ENCODE measurements around the gene CD14. TPM values are rescaled to one million over a fixed set of nuclear protein-coding genes. Genes with fewer than 3 reads are reported as not detected.
A peak's percentile ranks its signal among the peaks of the same experiment; 100 is the strongest.

CD14 gene
- total RNA-seq, 2 experiments from 2014 or later: 0.76 to 1.0 TPM

DNA sequence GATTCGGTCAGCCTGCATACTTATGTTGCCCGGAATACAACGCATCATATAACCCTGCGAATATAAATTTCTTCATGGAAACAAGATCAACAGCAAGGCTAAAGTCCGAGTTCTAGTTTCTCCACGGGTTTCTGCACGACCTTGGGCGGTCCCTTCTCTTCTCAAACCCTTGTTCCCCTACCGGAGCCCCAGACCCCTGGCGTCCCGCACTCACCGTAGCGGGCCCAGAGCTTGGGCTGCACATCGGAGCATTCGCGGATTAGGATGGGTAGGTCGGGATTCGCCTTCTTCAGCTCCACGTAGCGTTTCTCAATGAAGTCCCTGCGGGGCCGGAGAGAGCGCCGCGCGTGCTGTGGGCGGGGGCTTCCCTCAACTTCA lies 14.1 kb upstream of the CD14 start:
- Histone ChIP-seq H4K20me1 (ENCODE audit: insufficient read depth, low read length) (0 out of 2 replicates have a peak, but pooled peaks cover 5% of the 10 kb centered on the region), H3K4me2 (ENCODE audit: low read length) (peak overlapping the region; percentile 74), H3K9me2 (ENCODE audit: insufficient read depth, low read length) (no peaks in the 10 kb centered on the region), H2AFZ (ENCODE audit: low read length) (peak overlapping the region; percentile 66; the same call in 1 of the 2 replicates), H3K36me3 (ENCODE audit: insufficient read depth, low read length) (peaks cover 71% of the 10 kb centered on the region), H3K79me2 (ENCODE audit: insufficient read depth, low read depth, low read length) (peaks cover 30% of the 10 kb centered on the region), H3K4me3 (ENCODE audit: low read depth, low read length, poor library complexity, severe bottlenecking) (peak overlapping the region; percentile 89), H3K27ac (ENCODE audit: low read depth, low read length, poor library complexity, severe bottlenecking) (peak overlapping the region; percentile 47), H3K4me1 (ENCODE audit: insufficient read depth, low read length, poor library complexity, severe bottlenecking) (peaks cover 11% of the 10 kb centered on the region), H3K9me3 (ENCODE audit: low read length) (no peaks in the 10 kb centered on the region)
- no peak for TF ChIP-seq EZH2phosphoT487 (IDR thresholded peaks at IDR 0.05; ENCODE audit: borderline replicate concordance, low read depth, low read length)
- TF ChIP-seq, protein P1, sequence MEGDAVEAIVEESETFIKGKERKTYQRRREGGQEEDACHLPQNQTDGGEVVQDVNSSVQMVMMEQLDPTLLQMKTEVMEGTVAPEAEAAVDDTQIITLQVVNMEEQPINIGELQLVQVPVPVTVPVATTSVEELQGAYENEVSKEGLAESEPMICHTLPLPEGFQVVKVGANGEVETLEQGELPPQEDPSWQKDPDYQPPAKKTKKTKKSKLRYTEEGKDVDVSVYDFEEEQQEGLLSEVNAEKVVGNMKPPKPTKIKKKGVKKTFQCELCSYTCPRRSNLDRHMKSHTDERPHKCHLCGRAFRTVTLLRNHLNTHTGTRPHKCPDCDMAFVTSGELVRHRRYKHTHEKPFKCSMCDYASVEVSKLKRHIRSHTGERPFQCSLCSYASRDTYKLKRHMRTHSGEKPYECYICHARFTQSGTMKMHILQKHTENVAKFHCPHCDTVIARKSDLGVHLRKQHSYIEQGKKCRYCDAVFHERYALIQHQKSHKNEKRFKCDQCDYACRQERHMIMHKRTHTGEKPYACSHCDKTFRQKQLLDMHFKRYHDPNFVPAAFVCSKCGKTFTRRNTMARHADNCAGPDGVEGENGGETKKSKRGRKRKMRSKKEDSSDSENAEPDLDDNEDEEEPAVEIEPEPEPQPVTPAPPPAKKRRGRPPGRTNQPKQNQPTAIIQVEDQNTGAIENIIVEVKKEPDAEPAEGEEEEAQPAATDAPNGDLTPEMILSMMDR (conservative IDR thresholded peaks at IDR 0.05; ENCODE audit: low read length): no peak
- no TSS peak for BruUV-seq (replicated peaks)
- no peak for DNase-seq (ENCODE audit: low spot score)
- ChIA-PET CTCF (ENCODE audit: unreplicated experiment) (interaction anchor here (0.9 to 1.0 kb wide), 2 partner anchors 8 to 473 kb away, joined by 3 read pairs; partner anchors contain the start of genes CYSTM1 and TMCO6), POLR2A (interaction anchor here (0.6 to 1.8 kb wide), 11 partner anchors 8 to 291 kb away, joined by 3 to 9 read pairs (median 4); partner anchors contain the start of genes ANKHD1, HARS1, HARS2 and TMCO6)
- intact Hi-C loops (cut with micrococcal nuclease; ENCODE audit: unreplicated experiment): no loop called here

DNA sequence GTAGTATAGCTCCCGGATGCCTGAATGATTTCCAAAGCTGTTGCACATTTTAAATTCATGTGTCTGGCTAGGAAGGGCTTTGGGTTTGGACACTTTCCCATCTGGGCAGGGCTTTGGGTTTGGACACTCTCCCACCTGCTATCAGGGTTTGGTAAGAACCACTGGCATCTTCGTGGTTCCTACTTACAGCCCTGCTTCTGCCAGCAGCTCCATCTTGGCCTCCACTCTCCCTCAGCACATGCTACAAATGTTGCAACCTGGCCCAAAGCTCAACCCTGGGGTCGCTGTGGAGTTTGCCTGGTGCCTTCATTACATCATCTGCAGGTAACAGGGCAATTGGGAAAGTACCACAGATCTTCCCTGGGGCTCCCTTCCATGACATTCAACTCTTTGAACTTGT lies 9.7 kb upstream of the CD14 start:
- CTCF ChIA-PET (ENCODE audit: unreplicated experiment): interaction anchor here (0.8 kb wide), 1 partner anchor 49 kb away, joined by 3 read pairs; the partner anchor contains the start of genes HARS1 and HARS2
- POLR2A ChIA-PET: interaction anchor here (0.6 to 1.5 kb wide), 3 partner anchors 38 to 1347 kb away, joined by 3 read pairs; no protein-coding TSS in a partner anchor
- intact Hi-C loops (cut with micrococcal nuclease; ENCODE audit: unreplicated experiment): no loop called here

More for the DNA sequence above, 9.7 kb upstream of the CD14 start:
- TF ChIP-seq, protein P1 (conservative IDR thresholded peaks at IDR 0.05; ENCODE audit: low read length): no peak
- TF ChIP-seq EZH2phosphoT487 (IDR thresholded peaks at IDR 0.05; ENCODE audit: borderline replicate concordance, low read depth, low read length): no peak
- Histone ChIP-seq H3K36me3 (ENCODE audit: insufficient read depth, low read length) (peaks cover 51% of the 10 kb centered on the region), H3K9me3 (ENCODE audit: low read length) (no peaks in the 10 kb centered on the region), H3K4me3 (ENCODE audit: low read depth, low read length, poor library complexity, severe bottlenecking) (no peak overlapping the region), H3K9me2 (ENCODE audit: insufficient read depth, low read length) (no peaks in the 10 kb centered on the region), H3K79me2 (ENCODE audit: insufficient read depth, low read depth, low read length) (peaks cover 27% of the 10 kb centered on the region; the same call in 1 of the 2 replicates), H3K4me2 (ENCODE audit: low read length) (no peak overlapping the region), H3K4me1 (ENCODE audit: insufficient read depth, low read length, poor library complexity, severe bottlenecking) (peaks cover 15% of the 10 kb centered on the region), H4K20me1 (ENCODE audit: insufficient read depth, low read length) (0 out of 2 replicates have a peak, but pooled peaks cover 5% of the 10 kb centered on the region), H2AFZ (ENCODE audit: low read length) (no peak overlapping the region), H3K27ac (ENCODE audit: low read depth, low read length, poor library complexity, severe bottlenecking) (no peak overlapping the region)
- DNase-seq (ENCODE audit: low spot score): no peak
- no TSS peak for BruUV-seq (replicated peaks)
